ENCODE measurements around the gene PLA2G6. TPM values are rescaled to one million over a fixed set of nuclear protein-coding genes. Genes with fewer than 3 reads are reported as not detected.

Gene PLA2G6
- total and polyA plus RNA-seq, 2 of the 4 experiments (the other 2 are of a cell fraction): 6.1 to 10.3 TPM

- Histone ChIP-seq H3K4me1 (ENCODE audit: control insufficient read depth, insufficient read depth, low read length) (peaks cover 16% of the 10 kb centered on the region), H4K5ac (ENCODE audit: low read depth, low read length) (no peak overlapping the region), H3K4ac (ENCODE audit: low read depth, low read length) (no peak overlapping the region), H3K18ac (ENCODE audit: low read depth, low read length) (no peak overlapping the region), H2AFZ (replicated peaks; ENCODE audit: low read length, poor library complexity) (no peak overlapping the region), H3K4me2 (ENCODE audit: low read depth, low read length) (no peak overlapping the region), H2AK9ac (replicated peaks; ENCODE audit: low read depth, low read length, poor library complexity) (no peak overlapping the region), H2BK15ac (ENCODE audit: low read depth, low read length) (no peak overlapping the region), H2BK20ac (ENCODE audit: low read depth, low read length) (no peak overlapping the region), H3K27me3 (ENCODE audit: control insufficient read depth, insufficient read depth, low read length) (no peaks in the 10 kb centered on the region), H3K9ac (ENCODE audit: low read depth, low read length) (no peak overlapping the region), H3K23ac (ENCODE audit: low read depth, low read length) (no peak overlapping the region), H4K91ac (ENCODE audit: insufficient read depth, low read depth, low read length) (no peak overlapping the region), H2AK5ac (ENCODE audit: low read depth, low read length) (no peak overlapping the region), H3K9me3 (ENCODE audit: control insufficient read depth, insufficient read depth, low read length) (no peaks in the 10 kb centered on the region), H2BK5ac (ENCODE audit: low read depth, low read length, poor library complexity, severe bottlenecking) (no peak overlapping the region), H3K14ac (replicated peaks; ENCODE audit: low read depth, low read length) (no peak overlapping the region), H3K4me3 (ENCODE audit: insufficient read depth, low read depth, low read length) (no peak overlapping the region), H3K27ac (ENCODE audit: insufficient read depth, low read length) (no peak overlapping the region), H3K36me3 (ENCODE audit: control insufficient read depth, insufficient read depth, low read length) (peaks cover 24% of the 10 kb centered on the region), H3K79me1 (ENCODE audit: low read depth in 1 of 2, low read length in 2 of 2) (peaks cover 33 to 79% of the 10 kb centered on the region in 2 experiments), H2BK120ac (ENCODE audit: low read depth, low read length) (no peak overlapping the region), H3K56ac (ENCODE audit: extremely low read depth, insufficient read depth, low read length) (no peak overlapping the region), H3K9me1 (ENCODE audit: insufficient read depth, low read length) (peaks cover 40% of the 10 kb centered on the region), H4K20me1 (ENCODE audit: insufficient read depth, low read length) (peaks cover 66% of the 10 kb centered on the region), H4K8ac (ENCODE audit: low read depth in 2 of 2, low read length in 2 of 2) (no peak overlapping the region)
- WGBS, 2 experiments (ENCODE audit: extremely low coverage in 2 of 2, insufficient read length in 1 of 2): no CpG with 5 or more reads among the region's 2 CpGs
- ChIA-PET POLR2A (ENCODE audit: unreplicated experiment) (no interaction called here), CTCF (no interaction called here)
- DNase-seq (no peak), ATAC-seq (ENCODE audit: low read depth) (no peak)
- TF ChIP-seq, protein P1, sequence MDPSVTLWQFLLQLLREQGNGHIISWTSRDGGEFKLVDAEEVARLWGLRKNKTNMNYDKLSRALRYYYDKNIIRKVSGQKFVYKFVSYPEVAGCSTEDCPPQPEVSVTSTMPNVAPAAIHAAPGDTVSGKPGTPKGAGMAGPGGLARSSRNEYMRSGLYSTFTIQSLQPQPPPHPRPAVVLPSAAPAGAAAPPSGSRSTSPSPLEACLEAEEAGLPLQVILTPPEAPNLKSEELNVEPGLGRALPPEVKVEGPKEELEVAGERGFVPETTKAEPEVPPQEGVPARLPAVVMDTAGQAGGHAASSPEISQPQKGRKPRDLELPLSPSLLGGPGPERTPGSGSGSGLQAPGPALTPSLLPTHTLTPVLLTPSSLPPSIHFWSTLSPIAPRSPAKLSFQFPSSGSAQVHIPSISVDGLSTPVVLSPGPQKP (IDR thresholded peaks at IDR 0.05; ENCODE audit: borderline replicate concordance, low read depth, low read length): no peak
- no peak for TF ChIP-seq POLR2A (IDR thresholded peaks at IDR 0.05; ENCODE audit: low read depth, low read length)
- no peak for TF ChIP-seq NFE2L2 (IDR thresholded peaks at IDR 0.05; ENCODE audit: low read depth, low read length)
- TF ChIP-seq USF2 (IDR thresholded peaks at IDR 0.05; ENCODE audit: low read depth, low read length): no peak
- TF ChIP-seq CEBPB (IDR thresholded peaks at IDR 0.05; ENCODE audit: low read depth, low read length): no peak
- TF ChIP-seq SMC3 (IDR thresholded peaks at IDR 0.05; ENCODE audit: low read depth, low read length): no peak
- TF ChIP-seq MAFK (IDR thresholded peaks at IDR 0.05; ENCODE audit: low read depth, low read length): no peak
- TF ChIP-seq FOS (IDR thresholded peaks at IDR 0.05; ENCODE audit: low read depth, low read length): no peak
- no peak for TF ChIP-seq BHLHE40 (IDR thresholded peaks at IDR 0.05; ENCODE audit: low read depth, low read length)
- no peak for TF ChIP-seq MXI1 (IDR thresholded peaks at IDR 0.05; ENCODE audit: borderline replicate concordance, low read depth, low read length)
- TF ChIP-seq RCOR1 (IDR thresholded peaks at IDR 0.05; ENCODE audit: insufficient replicate concordance, low read length): no peak
- TF ChIP-seq MAZ (IDR thresholded peaks at IDR 0.05; ENCODE audit: borderline replicate concordance, low read depth, low read length): no peak
- no peak for TF ChIP-seq CHD1 (IDR thresholded peaks at IDR 0.05; ENCODE audit: low read depth, low read length)
- no peak for TF ChIP-seq RAD21 (IDR thresholded peaks at IDR 0.05; ENCODE audit: low read length)
- in situ Hi-C loops (cut with MboI; ENCODE audit: low sequenced_read_pairs) (no loop called here), dilution Hi-C loops (cut with HindIII; ENCODE audit: low sequenced_read_pairs, unreplicated experiment) (no loop called here), intact Hi-C loops (cut with micrococcal nuclease) (no loop called here)
- BruUV-seq (replicated peaks): no TSS peak
Measured at GRCh38 chr22:38212442-38212841, 30.8 kb upstream of the PLA2G6 start.

Measured in IMR-90 (cell line).